Measurements from ENCODE around the gene CAPS2.

Gene CAPS2

GRCh38 chr12:75259143-75259542 is 71.0 kb downstream of the CAPS2 start:
- Mint-ChIP-seq H3K27me3 (ENCODE audit: low read depth) (no peaks in the 10 kb centered on the region), H3K4me3 (no peak overlapping the region), H3K27ac (peak overlapping the region in 1 of 3 experiments; percentile 46), H3K9me3 (no peaks in the 10 kb centered on the region), H3K36me3 (ENCODE audit: low read depth) (no peaks in the 10 kb centered on the region), H3K4me1 (peaks cover 8% of the 10 kb centered on the region)
- TF ChIP-seq, protein P1, sequence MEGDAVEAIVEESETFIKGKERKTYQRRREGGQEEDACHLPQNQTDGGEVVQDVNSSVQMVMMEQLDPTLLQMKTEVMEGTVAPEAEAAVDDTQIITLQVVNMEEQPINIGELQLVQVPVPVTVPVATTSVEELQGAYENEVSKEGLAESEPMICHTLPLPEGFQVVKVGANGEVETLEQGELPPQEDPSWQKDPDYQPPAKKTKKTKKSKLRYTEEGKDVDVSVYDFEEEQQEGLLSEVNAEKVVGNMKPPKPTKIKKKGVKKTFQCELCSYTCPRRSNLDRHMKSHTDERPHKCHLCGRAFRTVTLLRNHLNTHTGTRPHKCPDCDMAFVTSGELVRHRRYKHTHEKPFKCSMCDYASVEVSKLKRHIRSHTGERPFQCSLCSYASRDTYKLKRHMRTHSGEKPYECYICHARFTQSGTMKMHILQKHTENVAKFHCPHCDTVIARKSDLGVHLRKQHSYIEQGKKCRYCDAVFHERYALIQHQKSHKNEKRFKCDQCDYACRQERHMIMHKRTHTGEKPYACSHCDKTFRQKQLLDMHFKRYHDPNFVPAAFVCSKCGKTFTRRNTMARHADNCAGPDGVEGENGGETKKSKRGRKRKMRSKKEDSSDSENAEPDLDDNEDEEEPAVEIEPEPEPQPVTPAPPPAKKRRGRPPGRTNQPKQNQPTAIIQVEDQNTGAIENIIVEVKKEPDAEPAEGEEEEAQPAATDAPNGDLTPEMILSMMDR (IDR thresholded peaks at IDR 0.05; ENCODE audit: unreplicated experiment in 3 of 3) = no peak

DNA sequence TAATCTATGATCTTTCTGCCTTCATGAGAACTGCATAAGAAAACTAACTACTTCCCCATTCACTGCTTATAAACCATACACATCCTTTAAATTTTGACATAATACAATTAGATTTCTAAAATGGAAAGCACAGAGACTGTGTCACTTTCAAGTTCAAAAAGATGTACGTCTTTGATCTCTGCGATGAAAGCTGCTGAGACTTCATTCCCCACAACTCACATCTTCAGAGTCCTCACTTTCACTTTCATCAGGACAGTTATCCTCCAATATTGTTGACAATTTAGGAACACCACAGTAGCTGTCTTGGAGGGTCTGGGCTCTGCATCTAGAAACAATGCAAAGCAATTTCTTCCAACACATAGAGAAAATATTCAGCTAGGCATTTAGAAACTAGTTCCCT is 72.6 kb downstream of the CAPS2 start:
- Mint-ChIP-seq H3K27ac (peak overlapping the region; percentile 44 to 77 (median 46)), H3K9me3 (no peaks in the 10 kb centered on the region)

GRCh38 chr12:75245108-75245507 is 85.0 kb downstream of the CAPS2 start:
- Mint-ChIP-seq H3K27ac (peak overlapping the region in 1 of 3 experiments; percentile 72), H3K36me3 (ENCODE audit: low read depth) (no peaks in the 10 kb centered on the region), H3K4me1 (no peaks in the 10 kb centered on the region), H3K27me3 (ENCODE audit: low read depth) (no peaks in the 10 kb centered on the region), H3K4me3 (no peak overlapping the region), H3K9me3 (peaks cover 5% of the 10 kb centered on the region)
- TF ChIP-seq, protein P1 (IDR thresholded peaks at IDR 0.05; ENCODE audit: unreplicated experiment in 3 of 3) = no peak

More for the DNA sequence above, 72.6 kb downstream of the CAPS2 start:
- Mint-ChIP-seq H3K4me1 (peaks cover 8% of the 10 kb centered on the region), H3K27me3 (ENCODE audit: low read depth) (no peaks in the 10 kb centered on the region), H3K36me3 (ENCODE audit: low read depth) (no peaks in the 10 kb centered on the region), H3K4me3 (no peak overlapping the region)
- TF ChIP-seq, protein P1 (IDR thresholded peaks at IDR 0.05; ENCODE audit: unreplicated experiment in 3 of 3) = no peak

DNA sequence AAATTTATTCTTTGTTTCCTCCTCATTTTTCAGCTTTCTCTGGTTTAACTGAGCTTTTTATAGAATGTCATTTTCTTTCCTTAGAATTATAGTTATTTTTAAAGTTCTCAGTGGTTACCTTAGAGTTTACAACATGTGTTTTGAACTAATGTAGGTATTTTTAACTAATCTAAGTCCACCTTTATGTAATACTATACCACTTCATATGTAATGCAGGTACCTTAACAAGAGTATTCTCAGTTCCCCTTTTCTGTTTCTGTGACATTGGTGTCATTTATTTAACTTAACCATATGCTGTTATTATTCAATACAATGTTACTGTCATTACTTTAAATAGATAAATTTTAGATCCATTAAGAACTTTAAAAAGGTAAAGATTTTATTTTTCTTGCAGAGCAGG is 90.1 kb downstream of the CAPS2 start:
- Mint-ChIP-seq H3K27ac (no peak overlapping the region), H3K9me3 (peaks cover 5% of the 10 kb centered on the region), H3K4me1 (no peaks in the 10 kb centered on the region), H3K4me3 (no peak overlapping the region), H3K27me3 (ENCODE audit: low read depth) (no peaks in the 10 kb centered on the region), H3K36me3 (ENCODE audit: low read depth) (no peaks in the 10 kb centered on the region)
- TF ChIP-seq, protein P1 (IDR thresholded peaks at IDR 0.05; ENCODE audit: unreplicated experiment in 3 of 3) = no peak

- Mint-ChIP-seq H3K27me3 (ENCODE audit: low read depth) (no peaks in the 10 kb centered on the region), H3K4me1 (no peaks in the 10 kb centered on the region), H3K27ac (no peak overlapping the region)
Observed at GRCh38 chr12:75236206-75236605, 93.9 kb downstream of the CAPS2 start.

DNA sequence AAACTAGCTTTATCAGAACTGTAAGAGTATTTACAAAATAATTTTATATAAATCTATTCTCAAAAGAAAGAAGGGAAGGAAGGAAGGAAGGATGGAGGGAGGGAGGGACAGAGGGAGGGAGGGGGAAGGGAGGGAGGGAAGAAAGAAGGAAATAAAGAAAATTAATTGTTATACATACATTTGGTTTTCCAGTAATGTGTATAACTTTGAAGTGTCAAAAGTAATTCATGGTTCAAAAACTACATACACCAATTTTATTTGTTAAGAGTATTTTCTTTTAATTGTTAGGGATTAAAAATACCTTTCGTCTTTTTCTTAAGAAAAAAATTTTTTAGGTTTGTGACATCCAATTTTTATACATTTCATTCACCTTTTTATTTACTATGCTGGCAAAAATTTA is 103.0 kb downstream of the CAPS2 start:
- Mint-ChIP-seq H3K4me3 (no peak overlapping the region), H3K36me3 (ENCODE audit: low read depth) (no peaks in the 10 kb centered on the region), H3K27ac (no peak overlapping the region), H3K9me3 (peaks cover 6% of the 10 kb centered on the region), H3K27me3 (ENCODE audit: low read depth) (peaks cover 5% of the 10 kb centered on the region), H3K4me1 (no peaks in the 10 kb centered on the region)
- TF ChIP-seq, protein P1 (IDR thresholded peaks at IDR 0.05; ENCODE audit: unreplicated experiment in 3 of 3) = no peak

More at GRCh38 chr12:75236206-75236605, 93.9 kb downstream of the CAPS2 start:
- no peaks in the 10 kb centered on the region for H3K36me3 Mint-ChIP-seq (ENCODE audit: low read depth)
- TF ChIP-seq, protein P1 (IDR thresholded peaks at IDR 0.05; ENCODE audit: unreplicated experiment in 3 of 3) = no peak
- H3K9me3 Mint-ChIP-seq = peaks cover 9% of the 10 kb centered on the region
- no peak overlapping the region for H3K4me3 Mint-ChIP-seq

All from nephron (organoid).